PC-9 (cell line): Measurements from ENCODE around the gene SELENBP1.

ENCODE experiments used
- CTCF ChIP-seq: fragments of 200-600 bp; sonication (generic); conservative IDR thresholded peaks from 2 replicates; pipeline ENCODE4 v1.6.1; 2017; ENCODE audit warnings: mixed run types, antibody characterized with exemption, mild to moderate bottlenecking, moderate library complexity
- EZH2 ChIP-seq: fragments of 200-600 bp; sonication (generic); IDR thresholded peaks from 2 replicates; pipeline ENCODE4 v1.8.0; 2017; ENCODE audit warnings: antibody characterized with exemption, low read depth

GRCh38 chr1:151399324-151400171, 27.0 kb upstream of the SELENBP1 start, which contains the start of gene PSMB4:
- no peak; the same call in 1 of the 2 replicates for TF ChIP-seq CTCF
- no peak for TF ChIP-seq EZH2
